Measurements from ENCODE around the gene TBL3. TPM values are rescaled to one million over a fixed set of nuclear protein-coding genes. Genes with fewer than 3 reads are reported as not detected.

TBL3 gene
- total and polyA plus RNA-seq, 9 of the 15 experiments (the other 6 are each of a cell fraction or from before 2014, with no cell fraction given), result 0.97 to 117 (median 24.5) TPM

- TF ChIP-seq ARID4B (CRISPR knock-in tag; IDR thresholded peaks at IDR 0.05) (peak; percentile 86; the same call in 1 of the 2 replicates), SMARCA4 (IDR thresholded peaks at IDR 0.05) (no peak), TCF3 (CRISPR knock-in tag; IDR thresholded peaks at IDR 0.05) (no peak), ZNF507 (tag; conservative IDR thresholded peaks at IDR 0.05) (no peak), NFATC3 (IDR thresholded peaks at IDR 0.05) (no peak), ZNF561 (CRISPR knock-in tag; conservative IDR thresholded peaks at IDR 0.05) (no peak), NCOA2 (IDR thresholded peaks at IDR 0.05; ENCODE audit: partially characterized antibody in 2 of 2) (no peak), ATF4 (CRISPR knock-in tag; IDR thresholded peaks at IDR 0.05) (no peak), TCF7 (IDR thresholded peaks at IDR 0.05; ENCODE audit: borderline replicate concordance) (no peak), RBM39 (optimal IDR thresholded peaks at IDR 0.05; ENCODE audit: low read depth, low read length) (no peak), CHD2 (IDR thresholded peaks at IDR 0.05; ENCODE audit: low read depth, low read length) (no peak), BCOR (IDR thresholded peaks at IDR 0.05) (no peak), HNRNPLL (IDR thresholded peaks at IDR 0.05; ENCODE audit: low read depth, low read length, poor library complexity, severe bottlenecking) (peak; percentile 44), MAFG (tag; conservative IDR thresholded peaks at IDR 0.05) (no peak), MED1 (CRISPR knock-in tag; IDR thresholded peaks at IDR 0.05; ENCODE audit: borderline replicate concordance) (0 out of 2 replicates have a peak, but pooled peaks have one; percentile 40), ZNF76 (CRISPR knock-in tag; IDR thresholded peaks at IDR 0.05; ENCODE audit: borderline replicate concordance) (no peak), NCOR1 (IDR thresholded peaks at IDR 0.05) (no peak), UBTF (IDR thresholded peaks at IDR 0.05; ENCODE audit: borderline replicate concordance in 1 of 2, low read depth in 2 of 2, low read length in 2 of 2) (no peak)
- TF ChIP-seq, protein P1, sequence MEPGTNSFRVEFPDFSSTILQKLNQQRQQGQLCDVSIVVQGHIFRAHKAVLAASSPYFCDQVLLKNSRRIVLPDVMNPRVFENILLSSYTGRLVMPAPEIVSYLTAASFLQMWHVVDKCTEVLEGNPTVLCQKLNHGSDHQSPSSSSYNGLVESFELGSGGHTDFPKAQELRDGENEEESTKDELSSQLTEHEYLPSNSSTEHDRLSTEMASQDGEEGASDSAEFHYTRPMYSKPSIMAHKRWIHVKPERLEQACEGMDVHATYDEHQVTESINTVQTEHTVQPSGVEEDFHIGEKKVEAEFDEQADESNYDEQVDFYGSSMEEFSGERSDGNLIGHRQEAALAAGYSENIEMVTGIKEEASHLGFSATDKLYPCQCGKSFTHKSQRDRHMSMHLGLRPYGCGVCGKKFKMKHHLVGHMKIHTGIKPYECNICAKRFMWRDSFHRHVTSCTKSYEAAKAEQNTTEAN (CRISPR knock-in tag; IDR thresholded peaks at IDR 0.05), result 0 out of 2 replicates have a peak, but pooled peaks have one; percentile 33
Observed at GRCh38 chr16:2023092-2024031, 51.5 kb downstream of the TBL3 start (continued).
